H9 (cell line): Measurements from ENCODE around the gene C1orf185. TPM values are rescaled to one million over a fixed set of nuclear protein-coding genes. Genes with fewer than 3 reads are reported as not detected.

ENCODE experiments used
- DNase-seq: peaks from one replicate; pipeline ENCODE4 v3.0.0-alpha.2; 2017
- H2AFZ ChIP-seq: one replicate; pipeline ENCODE4 v1.6.1; 2013; ENCODE audit warnings: mild to moderate bottlenecking, low read length, control low read depth, moderate library complexity
- H2AK5ac ChIP-seq: 2 replicates; pipeline ENCODE4 v1.6.1; 2013; ENCODE audit warnings: low read length, control low read depth, mixed read lengths; ENCODE audit not compliant: insufficient read length
- H2BK120ac ChIP-seq: one replicate; pipeline ENCODE4 v1.6.1; 2013; ENCODE audit warnings: low read depth, mild to moderate bottlenecking, low read length, control low read depth, inconsistent platforms; ENCODE audit not compliant: poor library complexity, severe bottlenecking
- H2BK12ac ChIP-seq: 2 replicates; pipeline ENCODE4 v1.6.1; 2013; ENCODE audit warnings: low read length, control low read depth, mixed read lengths, low read depth; ENCODE audit not compliant: insufficient read length
- H2BK15ac ChIP-seq: 2 replicates; pipeline ENCODE4 v1.6.1; 2013; ENCODE audit warnings: low read depth, low read length, control low read depth
- H2BK20ac ChIP-seq: one replicate; pipeline ENCODE4 v1.6.1; 2013; ENCODE audit warnings: low read depth, mild to moderate bottlenecking, low read length, control low read depth, inconsistent platforms; ENCODE audit not compliant: poor library complexity, severe bottlenecking
- H2BK5ac ChIP-seq: 2 replicates; pipeline ENCODE4 v1.6.1; 2013; ENCODE audit warnings: low read length, control low read depth, mixed read lengths; ENCODE audit not compliant: insufficient read length
- H3K14ac ChIP-seq: 2 replicates; pipeline ENCODE4 v1.6.1; 2013; ENCODE audit warnings: low read length, control low read depth; ENCODE audit not compliant: insufficient read depth
- H3K18ac ChIP-seq: 2 replicates; pipeline ENCODE4 v1.6.1; 2013; ENCODE audit warnings: low read depth, mild to moderate bottlenecking, mixed read lengths, low read length, control low read depth; ENCODE audit not compliant: insufficient read length
- H3K23ac ChIP-seq: 2 replicates; pipeline ENCODE4 v1.6.1; 2013; ENCODE audit warnings: low read length, control low read depth, mixed read lengths, low read depth; ENCODE audit not compliant: insufficient read length
- H3K23me2 ChIP-seq: 2 replicates; pipeline ENCODE4 v1.6.1; 2013; ENCODE audit warnings: low read depth, mild to moderate bottlenecking, mixed read lengths, low read length, control low read depth; ENCODE audit not compliant: insufficient read length, poor library complexity, severe bottlenecking
- H3K27ac ChIP-seq: 2 replicates; pipeline ENCODE4 v1.5.1; 2013; ENCODE audit warnings: low read length, control low read depth, mixed read lengths, low read depth; ENCODE audit not compliant: insufficient read length
- H3K27me3 ChIP-seq: 2 replicates; pipeline ENCODE4 v1.6.1; 2013; ENCODE audit warnings: low read length, control low read depth, inconsistent platforms; ENCODE audit not compliant: insufficient read depth
- H3K4ac ChIP-seq: 2 replicates; pipeline ENCODE4 v1.6.1; 2013; ENCODE audit warnings: low read depth, mild to moderate bottlenecking, control low read depth, inconsistent platforms, low read length, moderate library complexity
- H3K4me1 ChIP-seq: 2 replicates; pipeline ENCODE4 v1.6.1; 2013; ENCODE audit warnings: low read length, control low read depth, inconsistent platforms; ENCODE audit not compliant: insufficient read depth
- H3K4me2 ChIP-seq: 2 replicates; pipeline ENCODE4 v1.6.1; 2013; ENCODE audit warnings: low read length, control low read depth, mixed read lengths; ENCODE audit not compliant: insufficient read length, insufficient read depth
- H3K56ac ChIP-seq: 2 replicates; pipeline ENCODE4 v1.6.1; 2013; ENCODE audit warnings: low read depth, mild to moderate bottlenecking, mixed read lengths, low read length, control low read depth; ENCODE audit not compliant: insufficient read length
- H3K79me1 ChIP-seq: 2 replicates; pipeline ENCODE4 v1.6.1; 2013; ENCODE audit warnings: low read depth, mild to moderate bottlenecking, moderate library complexity, low read length, control low read depth, inconsistent platforms; ENCODE audit not compliant: insufficient read depth, poor library complexity, severe bottlenecking
- H3K79me2 ChIP-seq: 2 replicates; pipeline ENCODE4 v1.6.1; 2013; ENCODE audit warnings: low read length, control low read depth, inconsistent platforms; ENCODE audit not compliant: insufficient read depth
- H3K9ac ChIP-seq: 2 replicates; pipeline ENCODE4 v1.6.1; 2013; ENCODE audit warnings: low read length, control low read depth, mixed read lengths; ENCODE audit not compliant: insufficient read length; ENCODE audit errors: extremely low read depth
- H3K9me3 ChIP-seq: one replicate; pipeline ENCODE4 v1.6.1; 2013; ENCODE audit warnings: low read depth, low read length, inconsistent platforms; ENCODE audit not compliant: control insufficient read depth
- H3T11ph ChIP-seq: one replicate; pipeline ENCODE4 v1.6.1; 2013; ENCODE audit warnings: mild to moderate bottlenecking, low read length, control low read depth, inconsistent platforms
- H4K20me1 ChIP-seq: one replicate; pipeline ENCODE4 v1.6.1; 2013; ENCODE audit not compliant: control insufficient read depth, insufficient read length, insufficient read depth
- H4K5ac ChIP-seq: 2 replicates; pipeline ENCODE4 v1.6.1; 2013; ENCODE audit warnings: low read depth, mild to moderate bottlenecking, mixed read lengths, low read length, control low read depth; ENCODE audit not compliant: insufficient read length
- H4K8ac ChIP-seq: replicated peaks from 2 replicates; pipeline ENCODE4 v1.6.1; 2013; ENCODE audit warnings: low read length, control low read depth, mixed read lengths, low read depth; ENCODE audit not compliant: insufficient read length
- H4K91ac ChIP-seq: 2 replicates; pipeline ENCODE4 v1.6.1; 2013; ENCODE audit warnings: low read depth, mild to moderate bottlenecking, moderate library complexity, mixed read lengths, low read length, control low read depth; ENCODE audit not compliant: insufficient read length
- H3K27ac Mint-ChIP-seq, 3 experiments: 2 replicates in 2 of 3; 3 replicates in 1 of 3; pipeline ENCODE4 v1.8.0; 2020 to 2021; ENCODE audit warnings: mixed read lengths in 3 of 3, mild to moderate bottlenecking in 1 of 3, moderate library complexity in 1 of 3
- H3K27me3 Mint-ChIP-seq: 2 replicates; pipeline ENCODE4 v1.8.0; 2021; ENCODE audit warnings: low read depth, mild to moderate bottlenecking, moderate library complexity, mixed read lengths
- H3K36me3 Mint-ChIP-seq, 3 experiments: 2 replicates in 2 of 3; 3 replicates in 1 of 3; pipeline ENCODE4 v1.8.0; 2020 to 2021; ENCODE audit warnings: low read depth in 3 of 3, mixed read lengths in 3 of 3; ENCODE audit not compliant: insufficient read depth in 1 of 3
- H3K4me1 Mint-ChIP-seq, 2 experiments: 2 replicates each; pipeline ENCODE4 v1.8.0; 2020; ENCODE audit warnings: mixed read lengths in 2 of 2
- H3K4me3 Mint-ChIP-seq, 2 experiments: 2 replicates in 1 of 2; 3 replicates in 1 of 2; pipeline ENCODE4 v1.8.0; 2020 to 2021; ENCODE audit warnings: mild to moderate bottlenecking in 2 of 2, mixed read lengths in 2 of 2, moderate library complexity in 1 of 2
- H3K9me3 Mint-ChIP-seq, 2 experiments: 2 replicates in 1 of 2; 3 replicates in 1 of 2; pipeline ENCODE4 v1.8.0; 2020; ENCODE audit warnings: mild to moderate bottlenecking in 2 of 2, mixed read lengths in 2 of 2, moderate library complexity in 1 of 2
- CTCF ChIP-seq: fragments of 200-600 bp; sonication (generic); conservative IDR thresholded peaks from 3 replicates; pipeline ENCODE4 v1.8.0; 2021; ENCODE audit warnings: antibody characterized with exemption, mild to moderate bottlenecking
- WGBS: extraction: QIAGEN DNeasy Blood & Tissue Kit; methylation state at CpG from one replicate; pipeline ENCODE4 v1.1.7; 2013; ENCODE audit warnings: missing lambda C conversion rate, low lambda C conversion rate, mixed read lengths; ENCODE audit not compliant: insufficient read length; ENCODE audit errors: extremely low coverage; 5-methylcytosine and 5-hydroxymethylcytosine counted together
- total RNA-seq: library from RNA; stranded (reverse); gene quantifications from 2 replicates; pipeline ENCODE4 v1.2.1, GENCODE V29; 2021

Gene C1orf185
- total RNA-seq, 1 experiment from 2014 or later = not detected

- no peaks in the 10 kb centered on the region for H3K79me2 ChIP-seq
- H2AFZ ChIP-seq = no peak overlapping the region
- H3K4me2 ChIP-seq = no peak overlapping the region
- DNase-seq = peak; percentile 56
- H3K4me1 ChIP-seq = no peaks in the 10 kb centered on the region
- peak; percentile 95 for TF ChIP-seq CTCF
- no peak overlapping the region for H4K91ac ChIP-seq
- no peak overlapping the region for H2AK5ac ChIP-seq
- H3K36me3 Mint-ChIP-seq = no peaks in the 10 kb centered on the region
- H3K9ac ChIP-seq = no peak overlapping the region
- H2BK120ac ChIP-seq = no peak overlapping the region
- no peak overlapping the region for H4K8ac ChIP-seq
- H3K27me3 Mint-ChIP-seq = no peaks in the 10 kb centered on the region
- no peaks in the 10 kb centered on the region for H3K9me3 ChIP-seq
- no peak overlapping the region for H3K27ac ChIP-seq
- no peaks in the 10 kb centered on the region for H3K9me3 Mint-ChIP-seq
- no peaks in the 10 kb centered on the region for H4K20me1 ChIP-seq
- no peak overlapping the region for H2BK12ac ChIP-seq
- no peaks in the 10 kb centered on the region for H3K23me2 ChIP-seq
- no peak overlapping the region for H3T11ph ChIP-seq
- no peak overlapping the region for H3K4ac ChIP-seq
- H4K5ac ChIP-seq = no peak overlapping the region
- H3K18ac ChIP-seq = no peak overlapping the region
- no peak overlapping the region for H2BK20ac ChIP-seq
- no peaks in the 10 kb centered on the region for H3K4me1 Mint-ChIP-seq
- no peaks in the 10 kb centered on the region for H3K79me1 ChIP-seq
- no peak overlapping the region for H3K56ac ChIP-seq
- no peak overlapping the region for H2BK5ac ChIP-seq
- no peak overlapping the region for H3K4me3 Mint-ChIP-seq
- no peak overlapping the region for H2BK15ac ChIP-seq
- no CpG with 5 or more reads among the region's 3 CpGs for WGBS
- no peak overlapping the region for H3K14ac ChIP-seq
- H3K23ac ChIP-seq = no peak overlapping the region
- H3K27ac Mint-ChIP-seq = no peak overlapping the region
- no peaks in the 10 kb centered on the region for H3K27me3 ChIP-seq
Observed at GRCh38 chr1:51192213-51192843, 90.3 kb downstream of the C1orf185 start.
